ENCODE results near the gene ENC1. TPM values are rescaled to one million over a fixed set of nuclear protein-coding genes. Genes with fewer than 3 reads are reported as not detected.

ENC1 gene
- total and polyA plus RNA-seq, 8 donors: 21.3 to 63.1 (median 27.3) TPM

DNA sequence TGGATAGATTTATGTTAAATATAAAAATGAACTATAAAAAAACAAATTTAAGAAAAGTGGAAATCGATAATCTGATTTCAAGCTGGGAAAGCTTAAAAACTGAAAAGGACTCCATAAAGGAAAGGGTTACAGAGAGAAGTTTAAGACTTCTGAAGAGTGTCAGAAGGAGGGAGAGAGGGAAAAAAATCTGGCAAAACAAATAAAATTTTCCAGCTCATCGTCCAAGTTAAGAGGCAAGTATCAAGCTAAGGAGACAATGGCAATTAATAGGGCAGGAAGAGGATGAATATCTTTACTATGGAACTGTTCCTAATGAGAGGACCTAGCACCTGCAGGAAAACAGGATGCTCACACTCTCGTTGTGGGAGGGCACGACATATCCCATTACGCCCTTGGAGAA, 24.0 kb upstream of the ENC1 start:
- DNase-seq (no peak), ATAC-seq (no peak), FAIRE-seq (no peak)
- H3K27me3 ChIP-seq: no peaks in the 10 kb centered on the region
- no peaks in the 10 kb centered on the region for H3K4me1 ChIP-seq
- TF ChIP-seq CTCF (IDR thresholded peaks at IDR 0.05): no peak
- no peaks in the 10 kb centered on the region for H3K9me3 ChIP-seq
- WGBS, 2 donors: 82 to 86% methylated on average over 5 of the region's 5 CpGs
- no peak overlapping the region for H3K27ac ChIP-seq
- intact Hi-C loops (cut with DNase I): no loop called here
- H3K4me3 ChIP-seq: no peak overlapping the region
- no peaks in the 10 kb centered on the region for H3K36me3 ChIP-seq

GRCh38 chr5:74660873-74661272, 20.3 kb upstream of the ENC1 start:
- H3K36me3 ChIP-seq: no peaks in the 10 kb centered on the region
- H3K9me3 ChIP-seq: no peaks in the 10 kb centered on the region
- H3K27me3 ChIP-seq: no peaks in the 10 kb centered on the region
- no peaks in the 10 kb centered on the region for H3K4me1 ChIP-seq
- 87% methylated on average over 5 of the region's 5 CpGs for WGBS, 2 donors
- TF ChIP-seq CTCF (IDR thresholded peaks at IDR 0.05): no peak
- ATAC-seq (no peak), DNase-seq (no peak), FAIRE-seq (no peak)
- H3K27ac ChIP-seq: no peak overlapping the region
- no peak overlapping the region for H3K4me3 ChIP-seq
- intact Hi-C loops (cut with DNase I): no loop called here

DNA sequence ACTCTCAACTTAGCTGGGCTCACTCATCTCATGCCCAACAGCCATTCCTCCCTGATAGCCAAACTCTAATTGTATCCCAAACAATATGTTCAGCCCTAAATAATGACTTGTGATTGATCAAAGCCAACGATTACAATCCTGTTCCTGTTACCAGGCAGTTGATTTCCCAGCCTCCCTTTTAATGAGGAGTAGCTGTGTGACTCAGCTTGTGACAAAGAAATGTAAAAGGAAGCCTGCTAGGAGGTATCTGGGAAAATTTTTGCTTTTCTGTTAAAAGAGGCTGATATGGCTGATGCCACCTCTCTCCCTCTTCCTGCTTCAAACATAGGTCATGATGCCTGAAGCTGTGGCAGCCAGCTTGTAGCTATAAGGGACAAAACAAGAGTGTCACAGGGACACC, 19.6 kb upstream of the ENC1 start:
- Histone ChIP-seq H3K9me3 (no peaks in the 10 kb centered on the region), H3K27ac (no peak overlapping the region), H3K27me3 (no peaks in the 10 kb centered on the region), H3K36me3 (no peaks in the 10 kb centered on the region), H3K4me1 (no peaks in the 10 kb centered on the region), H3K4me3 (no peak overlapping the region)
- ATAC-seq (no peak), FAIRE-seq (no peak), DNase-seq (no peak)
- intact Hi-C loops (cut with DNase I): no loop called here
- no peak for TF ChIP-seq CTCF (IDR thresholded peaks at IDR 0.05)
- WGBS, 2 donors: 67 to 83% methylated on average over 1 of the region's 1 CpG

GRCh38 chr5:74659172-74659571, 18.6 kb upstream of the ENC1 start:
- no peak overlapping the region for H3K27ac ChIP-seq
- no peak for DNase-seq
- TF ChIP-seq CTCF (IDR thresholded peaks at IDR 0.05): no peak
- 86 to 95% methylated on average over 3 of the region's 3 CpGs for WGBS, 2 donors
- no peaks in the 10 kb centered on the region for H3K36me3 ChIP-seq
- no peaks in the 10 kb centered on the region for H3K27me3 ChIP-seq
- no peak for ATAC-seq
- no peak for FAIRE-seq
- no peaks in the 10 kb centered on the region for H3K9me3 ChIP-seq
- H3K4me1 ChIP-seq: no peaks in the 10 kb centered on the region
- H3K4me3 ChIP-seq: no peak overlapping the region
- intact Hi-C loops (cut with DNase I): no loop called here

- H3K4me3 ChIP-seq: no peak overlapping the region
- H3K9me3 ChIP-seq: no peaks in the 10 kb centered on the region
- no peak for ATAC-seq
- H3K27me3 ChIP-seq: no peaks in the 10 kb centered on the region
- peaks cover 0 to 3% (median 1%) of the 10 kb centered on the region in 3 donors for H3K4me1 ChIP-seq
- WGBS, 2 donors: 76 to 85% methylated on average over 2 of the region's 2 CpGs
- no peak for FAIRE-seq
- no peaks in the 10 kb centered on the region for H3K36me3 ChIP-seq
- no peak for DNase-seq
- no peak for TF ChIP-seq CTCF (IDR thresholded peaks at IDR 0.05)
- no peak overlapping the region for H3K27ac ChIP-seq
- intact Hi-C loops (cut with DNase I): no loop called here
Observed at GRCh38 chr5:74657165-74657564, 16.6 kb upstream of the ENC1 start.

Measured in pancreas (tissue), 10 donors.